ENCODE measurements around the gene CCDC175. TPM values are rescaled to one million over a fixed set of nuclear protein-coding genes. Genes with fewer than 3 reads are reported as not detected.
A peak's percentile ranks its signal among the peaks of the same experiment; 100 is the strongest.

CCDC175 gene
- total RNA-seq, 6 experiments from 2014 or later, result not detected

DNA sequence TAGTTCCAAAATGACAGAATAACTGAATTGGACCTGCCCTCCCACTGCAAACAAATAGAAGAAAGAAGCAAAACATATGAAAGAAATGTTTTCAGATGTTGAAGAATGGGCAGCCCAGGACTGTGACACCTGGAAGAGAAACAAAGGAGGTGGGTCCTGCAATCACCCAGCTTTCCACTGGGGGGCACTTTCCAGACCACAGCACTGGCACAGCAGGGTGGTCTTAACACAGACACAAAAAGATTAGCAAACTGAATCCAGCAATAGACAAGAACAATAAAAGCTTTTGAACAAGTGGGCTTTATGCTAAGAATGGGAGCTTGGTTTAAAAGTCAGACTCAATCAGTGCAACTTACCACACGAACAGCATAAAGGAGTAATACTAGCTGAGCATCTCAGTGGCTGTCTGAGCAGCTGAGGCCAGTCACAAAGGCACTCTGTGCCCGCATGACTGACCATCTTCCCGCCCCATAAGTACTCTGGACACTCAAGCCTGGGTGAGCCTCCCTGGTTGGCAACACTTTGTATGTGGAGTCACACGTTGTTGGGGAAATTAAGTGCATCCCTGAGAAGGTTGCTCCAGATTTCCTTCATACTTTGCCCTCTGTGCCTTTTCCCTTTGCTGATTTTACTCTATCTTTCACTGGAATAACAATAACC is 64.6 kb downstream of the CCDC175 start:
- intact Hi-C loops (cut with DNase I), result no loop called here
- no peak overlapping the region for H3K27ac ChIP-seq
- no peaks in the 10 kb centered on the region for H3K9me3 ChIP-seq
- WGBS (ENCODE audit: insufficient coverage, low coverage, low lambda C conversion rate, missing lambda C conversion rate), result 83% methylated on average over 1 of the region's 4 CpGs
- TF ChIP-seq, protein P1, sequence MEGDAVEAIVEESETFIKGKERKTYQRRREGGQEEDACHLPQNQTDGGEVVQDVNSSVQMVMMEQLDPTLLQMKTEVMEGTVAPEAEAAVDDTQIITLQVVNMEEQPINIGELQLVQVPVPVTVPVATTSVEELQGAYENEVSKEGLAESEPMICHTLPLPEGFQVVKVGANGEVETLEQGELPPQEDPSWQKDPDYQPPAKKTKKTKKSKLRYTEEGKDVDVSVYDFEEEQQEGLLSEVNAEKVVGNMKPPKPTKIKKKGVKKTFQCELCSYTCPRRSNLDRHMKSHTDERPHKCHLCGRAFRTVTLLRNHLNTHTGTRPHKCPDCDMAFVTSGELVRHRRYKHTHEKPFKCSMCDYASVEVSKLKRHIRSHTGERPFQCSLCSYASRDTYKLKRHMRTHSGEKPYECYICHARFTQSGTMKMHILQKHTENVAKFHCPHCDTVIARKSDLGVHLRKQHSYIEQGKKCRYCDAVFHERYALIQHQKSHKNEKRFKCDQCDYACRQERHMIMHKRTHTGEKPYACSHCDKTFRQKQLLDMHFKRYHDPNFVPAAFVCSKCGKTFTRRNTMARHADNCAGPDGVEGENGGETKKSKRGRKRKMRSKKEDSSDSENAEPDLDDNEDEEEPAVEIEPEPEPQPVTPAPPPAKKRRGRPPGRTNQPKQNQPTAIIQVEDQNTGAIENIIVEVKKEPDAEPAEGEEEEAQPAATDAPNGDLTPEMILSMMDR (IDR thresholded peaks at IDR 0.05), result peak in 3 of 4 donors; percentile 14 to 28 (median 20)
- TF ChIP-seq POLR2A (IDR thresholded peaks at IDR 0.05), result no peak
- no peaks in the 10 kb centered on the region for H3K4me1 ChIP-seq
- H3K4me3 ChIP-seq, result no peak overlapping the region
- H3K36me3 ChIP-seq, result no peaks in the 10 kb centered on the region
- ATAC-seq, result no peak
- no peak for DNase-seq
- H3K27me3 ChIP-seq, result no peaks in the 10 kb centered on the region

DNA sequence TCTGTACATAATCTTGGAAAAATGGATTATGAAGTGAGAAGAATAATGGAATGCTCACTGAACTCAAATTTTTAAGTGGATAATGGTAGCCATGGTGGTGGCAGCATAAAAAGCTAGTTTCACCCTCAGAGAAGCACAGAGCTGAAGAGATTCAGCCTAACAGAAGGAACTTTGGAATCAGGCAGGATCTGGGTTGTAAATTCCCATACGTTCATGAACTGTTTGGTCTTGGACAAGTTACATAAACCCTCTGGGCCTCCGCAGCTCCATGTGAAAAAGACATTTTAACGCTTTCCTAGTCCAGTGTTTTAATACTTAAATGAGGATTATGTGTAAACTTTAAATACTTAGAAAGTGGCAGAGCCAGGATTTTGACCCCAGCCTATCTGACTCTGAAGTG is 65.6 kb downstream of the CCDC175 start:
- intact Hi-C loops (cut with DNase I), result no loop called here
- no peak for ATAC-seq

DNA sequence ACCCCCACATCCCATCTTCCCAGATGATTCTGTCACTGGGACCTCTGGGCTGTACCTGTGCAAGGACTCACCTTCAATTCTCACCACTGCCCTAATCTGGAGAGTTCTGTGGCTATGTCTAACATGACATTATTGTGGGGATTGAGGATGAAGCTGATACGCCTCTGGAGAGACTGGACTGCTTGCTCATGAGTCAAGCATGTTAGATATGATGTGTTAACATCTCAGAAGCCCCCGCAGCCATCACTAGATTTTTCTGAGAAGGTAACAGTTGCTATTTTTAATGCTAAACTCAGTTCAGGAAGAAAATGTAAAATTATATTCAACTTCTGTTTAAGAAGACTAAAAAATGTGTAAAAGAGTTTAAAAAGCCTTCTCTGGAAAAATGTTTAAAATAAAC is 66.6 kb downstream of the CCDC175 start:
- WGBS (ENCODE audit: insufficient coverage, low coverage, low lambda C conversion rate, missing lambda C conversion rate), result 83% methylated on average over 2 of the region's 2 CpGs

More for the DNA sequence above, 65.6 kb downstream of the CCDC175 start:
- H3K27me3 ChIP-seq, result no peaks in the 10 kb centered on the region
- 45% methylated on average over 3 of the region's 3 CpGs for WGBS (ENCODE audit: insufficient coverage, low coverage, low lambda C conversion rate, missing lambda C conversion rate)
- no peak overlapping the region for H3K27ac ChIP-seq
- no peak for DNase-seq
- no peaks in the 10 kb centered on the region for H3K36me3 ChIP-seq
- no peak overlapping the region for H3K4me3 ChIP-seq
- no peaks in the 10 kb centered on the region for H3K4me1 ChIP-seq
- H3K9me3 ChIP-seq, result no peaks in the 10 kb centered on the region
- TF ChIP-seq, protein P1 (IDR thresholded peaks at IDR 0.05), result no peak
- TF ChIP-seq POLR2A (IDR thresholded peaks at IDR 0.05), result no peak

DNA sequence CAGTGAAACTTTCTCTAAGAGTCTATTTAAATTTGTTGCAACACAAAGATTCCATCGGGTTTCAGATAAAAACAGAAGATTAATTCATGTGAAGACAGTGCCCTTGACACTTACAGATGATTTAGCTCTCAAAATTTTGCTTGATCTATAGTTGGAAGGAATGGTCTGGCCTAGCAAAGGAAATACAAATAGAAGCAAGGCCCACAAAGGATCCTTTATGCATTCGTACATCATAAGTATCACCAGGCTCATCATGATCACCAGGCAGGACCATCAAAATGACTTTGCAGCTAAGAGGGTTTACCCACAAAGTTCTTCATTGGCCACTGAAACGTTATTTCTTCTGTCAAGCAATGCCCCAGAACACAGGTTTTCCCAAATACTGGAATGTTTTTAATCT is 67.5 kb downstream of the CCDC175 start:
- peaks cover 0 to 6% (median 0%) of the 10 kb centered on the region in 4 donors for H3K36me3 ChIP-seq
- no peaks in the 10 kb centered on the region for H3K4me1 ChIP-seq
- ATAC-seq (no peak), DNase-seq (no peak)
- H3K27ac ChIP-seq, result no peak overlapping the region
- intact Hi-C loops (cut with DNase I), result no loop called here
- WGBS (ENCODE audit: insufficient coverage, low coverage, low lambda C conversion rate, missing lambda C conversion rate), result 66% methylated on average over 3 of the region's 3 CpGs
- H3K4me3 ChIP-seq, result no peak overlapping the region
- TF ChIP-seq POLR2A (IDR thresholded peaks at IDR 0.05), result no peak
- TF ChIP-seq, protein P1 (IDR thresholded peaks at IDR 0.05), result no peak
- H3K27me3 ChIP-seq, result no peaks in the 10 kb centered on the region
- no peaks in the 10 kb centered on the region for H3K9me3 ChIP-seq

More for the DNA sequence above, 66.6 kb downstream of the CCDC175 start:
- H3K36me3 ChIP-seq, result peaks cover 0 to under 1% (median 0%) of the 10 kb centered on the region in 4 donors
- H3K9me3 ChIP-seq, result no peaks in the 10 kb centered on the region
- intact Hi-C loops (cut with DNase I), result no loop called here
- H3K27ac ChIP-seq, result no peak overlapping the region
- no peaks in the 10 kb centered on the region for H3K27me3 ChIP-seq
- DNase-seq, result no peak
- no peaks in the 10 kb centered on the region for H3K4me1 ChIP-seq
- ATAC-seq, result no peak
- TF ChIP-seq, protein P1 (IDR thresholded peaks at IDR 0.05), result no peak
- TF ChIP-seq POLR2A (IDR thresholded peaks at IDR 0.05), result no peak
- H3K4me3 ChIP-seq, result no peak overlapping the region

All from right lobe of liver (tissue), 6 donors.